ENCODE data around the gene COL25A1.
"Not testable (repeated sequence)": the region's sequence is repeated elsewhere in the genome, so short reads cannot be mapped to it uniquely, and the experiment has no call there.

The COL25A1 gene

GRCh38 chr4:109043286-109043685 lies 259.2 kb downstream of the COL25A1 start:
- DNase-seq = no peak

- DNase-seq = no peak
These were observed 260.7 kb downstream of the COL25A1 start for GRCh38 chr4:109041463-109042360.

- no peak for DNase-seq
These were observed 262.0 kb downstream of the COL25A1 start for GRCh38 chr4:109040441-109040840.

- DNase-seq = no peak
These were observed 265.4 kb downstream of the COL25A1 start for GRCh38 chr4:109037026-109037425.

- DNase-seq = no peak
These were observed 268.5 kb downstream of the COL25A1 start for GRCh38 chr4:109033993-109034392.

- no peak for DNase-seq
These were observed 269.8 kb downstream of the COL25A1 start for GRCh38 chr4:109032671-109033070.

GRCh38 chr4:109029987-109030386 lies 272.5 kb downstream of the COL25A1 start:
- DNase-seq = no peak

GRCh38 chr4:109027016-109027500 lies 275.4 kb downstream of the COL25A1 start:
- DNase-seq = no peak

- no peak for DNase-seq
These were observed 275.9 kb downstream of the COL25A1 start for GRCh38 chr4:109026588-109026987.

- no peak for DNase-seq
These were observed 276.9 kb downstream of the COL25A1 start for GRCh38 chr4:109025471-109026076.

- DNase-seq = no peak
These were observed 279.5 kb downstream of the COL25A1 start for GRCh38 chr4:109022961-109023360.

GRCh38 chr4:109021630-109022029 lies 280.8 kb downstream of the COL25A1 start:
- not testable (repeated sequence) for DNase-seq

- no peak for DNase-seq
These were observed 281.6 kb downstream of the COL25A1 start for GRCh38 chr4:109020861-109021260.

GRCh38 chr4:109016200-109016599 lies 286.3 kb downstream of the COL25A1 start:
- DNase-seq = no peak

GRCh38 chr4:109015413-109015810 lies 287.0 kb downstream of the COL25A1 start:
- DNase-seq = no peak

GRCh38 chr4:109014593-109015412 lies 287.7 kb downstream of the COL25A1 start:
- DNase-seq = no peak

GRCh38 chr4:109012286-109012880 lies 290.1 kb downstream of the COL25A1 start:
- no peak for DNase-seq

GRCh38 chr4:109011241-109012026 lies 291.0 kb downstream of the COL25A1 start:
- no peak for DNase-seq

- no peak for DNase-seq
These were observed 291.9 kb downstream of the COL25A1 start for GRCh38 chr4:109010521-109010920.

- no peak for DNase-seq
These were observed 292.5 kb downstream of the COL25A1 start for GRCh38 chr4:109009909-109010308.

- no peak for DNase-seq
These were observed 294.5 kb downstream of the COL25A1 start for GRCh38 chr4:109007976-109008375.

GRCh38 chr4:109005523-109005922 lies 296.9 kb downstream of the COL25A1 start:
- DNase-seq = no peak

All from stimulated activated CD4-positive, alpha-beta T cell treated with anti-CD3 and anti-CD28 coated beads, Interleukin-4, amount 100 ng/mL, for 1 hour (primary cell).